ENCODE data around the gene PITPNC1. TPM values are rescaled to one million over a fixed set of nuclear protein-coding genes. Genes with fewer than 3 reads are reported as not detected.
A peak's percentile ranks its signal among the peaks of the same experiment; 100 is the strongest.
"Not testable (repeated sequence)": the region's sequence is repeated elsewhere in the genome, so short reads cannot be mapped to it uniquely, and the experiment has no call there.

The PITPNC1 gene
- total RNA-seq, 1 donor from 2014 or later = 13.0 TPM

DNA sequence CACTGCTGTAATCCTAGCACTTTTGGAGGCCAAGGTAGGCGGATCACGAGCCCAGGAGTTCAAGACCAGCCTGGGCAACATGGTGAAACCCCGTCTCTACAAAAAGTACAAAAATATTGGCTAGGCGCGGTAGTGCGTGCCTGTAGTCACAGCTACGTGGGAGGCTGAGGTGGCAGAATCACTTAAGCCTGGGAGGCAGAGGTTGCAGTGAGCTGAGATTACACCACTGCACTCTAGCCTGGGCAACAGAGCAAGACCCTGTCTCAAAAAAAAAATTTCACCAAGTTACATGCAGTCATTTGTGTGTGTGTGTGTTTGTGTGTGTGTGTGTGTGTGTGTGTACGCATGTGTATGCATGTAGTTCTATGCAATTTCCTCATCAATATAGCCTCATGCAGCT, 325.8 kb downstream of the PITPNC1 start:
- DNase-seq (ENCODE audit: extremely low read depth, low read depth, low spot score) = not testable (repeated sequence)

DNA sequence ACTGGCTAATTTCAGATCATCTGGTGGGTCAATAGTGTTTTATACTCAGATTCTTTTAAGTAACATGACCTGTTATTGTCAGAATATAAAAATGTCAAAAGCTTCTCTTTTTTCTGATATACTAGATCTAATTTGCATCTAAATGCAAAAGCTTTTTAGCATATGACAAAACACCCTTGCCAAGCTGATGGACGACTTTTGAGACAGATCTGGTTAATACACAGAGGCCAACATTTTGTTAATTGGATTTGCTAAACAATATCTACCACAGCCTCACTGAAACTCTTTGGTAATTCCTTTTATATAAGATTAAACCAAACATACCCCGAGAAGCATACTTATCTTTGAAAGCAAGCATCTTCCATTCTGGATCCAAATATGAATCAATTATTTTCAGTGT, 330.4 kb downstream of the PITPNC1 start:
- DNase-seq (ENCODE audit: extremely low read depth, low read depth, low spot score) = no peak

DNA sequence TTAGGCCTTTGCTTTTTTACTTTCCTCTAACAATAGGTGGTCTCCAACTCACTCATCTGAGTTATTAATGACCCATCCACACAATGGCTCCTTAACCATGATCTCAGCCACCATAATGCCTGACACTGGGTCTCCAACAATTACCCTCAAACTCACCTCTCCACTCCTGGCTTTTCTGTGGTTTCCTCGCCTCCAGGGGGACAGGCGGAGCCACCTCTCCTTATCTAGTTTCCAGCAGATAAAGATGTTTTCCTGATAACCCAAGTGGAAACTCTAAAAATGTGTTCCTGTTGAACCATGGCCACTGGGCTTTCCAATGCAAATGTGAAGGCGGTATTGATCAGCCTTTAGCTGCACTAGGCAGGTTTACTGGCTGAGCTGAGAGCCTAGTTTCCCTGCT, 331.3 kb downstream of the PITPNC1 start:
- DNase-seq (ENCODE audit: extremely low read depth, low read depth, low spot score) = no peak

DNA sequence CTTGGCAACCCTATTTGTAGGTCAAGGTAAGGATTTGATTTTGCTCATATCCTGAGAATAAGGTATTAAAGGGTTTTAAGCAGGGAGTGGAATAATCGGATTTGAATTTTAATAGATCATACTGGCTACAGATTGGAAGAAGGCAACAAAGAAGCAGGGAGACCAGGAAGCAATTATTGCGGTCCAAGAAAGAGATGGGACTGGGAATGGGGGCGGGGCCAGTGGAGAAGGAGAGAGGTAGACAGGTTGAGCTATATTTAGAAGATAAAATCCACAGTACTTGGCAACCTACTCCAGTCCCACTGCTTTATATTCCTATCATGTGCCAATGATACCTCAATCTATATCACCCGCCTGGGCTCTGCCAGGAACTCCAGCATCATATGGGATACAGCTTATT, 334.8 kb downstream of the PITPNC1 start:
- no peak for DNase-seq (ENCODE audit: extremely low read depth, low read depth, low spot score)

DNA sequence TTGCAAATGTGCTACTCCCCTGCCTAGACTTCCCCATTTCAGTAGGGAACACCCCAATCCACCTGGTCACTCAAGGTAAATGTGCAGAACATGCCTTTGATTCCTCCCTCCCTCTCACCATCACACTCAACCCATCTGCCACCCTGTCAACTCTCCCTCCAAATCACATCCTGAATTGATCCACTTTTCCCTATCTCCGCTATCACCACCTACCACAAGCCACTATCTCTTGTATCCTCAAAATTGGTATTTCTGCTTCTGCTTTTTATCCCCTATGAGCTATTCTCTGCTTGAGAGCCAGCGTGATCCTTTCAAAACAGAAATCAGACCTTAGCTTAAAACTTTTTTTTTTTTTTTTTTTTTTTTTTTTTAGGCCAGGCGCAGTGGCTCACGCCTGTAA, 335.3 kb downstream of the PITPNC1 start:
- no peak for DNase-seq (ENCODE audit: extremely low read depth, low read depth, low spot score)

DNA sequence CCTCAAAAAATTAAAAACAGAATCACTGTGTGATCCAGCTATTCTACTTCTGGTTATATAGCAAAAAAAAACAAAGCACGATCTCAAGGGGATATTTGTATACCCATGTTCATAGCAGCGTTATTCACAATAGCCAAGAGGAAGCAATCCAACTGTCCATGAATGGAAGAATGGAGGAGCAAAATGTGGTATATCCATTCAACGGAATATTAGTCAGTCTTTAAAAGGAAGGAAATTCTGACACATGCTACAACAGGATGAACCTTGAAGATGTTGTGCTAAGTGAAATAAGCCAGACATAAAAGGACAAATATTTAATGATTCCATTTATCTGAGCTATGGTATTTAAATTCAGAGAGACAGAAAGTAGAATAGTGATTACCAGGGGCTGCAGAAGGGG, 336.1 kb downstream of the PITPNC1 start:
- no peak for DNase-seq (ENCODE audit: extremely low read depth, low read depth, low spot score)

DNA sequence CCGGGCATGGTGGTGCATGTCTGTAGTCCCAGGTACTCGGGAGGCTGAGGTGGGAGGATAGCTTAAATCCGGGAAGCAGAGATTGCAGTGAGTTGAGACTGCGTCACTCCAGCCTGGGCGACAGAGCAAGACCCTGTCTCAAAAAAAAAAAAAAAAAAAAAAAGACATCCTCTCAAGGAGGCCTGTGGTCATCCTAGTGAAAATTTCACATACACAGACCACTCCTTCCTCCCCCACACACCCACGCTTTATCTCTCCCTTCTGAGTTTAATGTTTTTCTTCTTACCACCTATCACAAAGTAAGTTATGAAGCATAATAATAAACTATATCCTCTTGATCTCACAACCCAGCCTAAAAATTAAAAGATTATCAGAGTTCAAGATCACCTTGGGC, 339.3 kb downstream of the PITPNC1 start:
- no peak for DNase-seq (ENCODE audit: extremely low read depth, low read depth, low spot score)

DNA sequence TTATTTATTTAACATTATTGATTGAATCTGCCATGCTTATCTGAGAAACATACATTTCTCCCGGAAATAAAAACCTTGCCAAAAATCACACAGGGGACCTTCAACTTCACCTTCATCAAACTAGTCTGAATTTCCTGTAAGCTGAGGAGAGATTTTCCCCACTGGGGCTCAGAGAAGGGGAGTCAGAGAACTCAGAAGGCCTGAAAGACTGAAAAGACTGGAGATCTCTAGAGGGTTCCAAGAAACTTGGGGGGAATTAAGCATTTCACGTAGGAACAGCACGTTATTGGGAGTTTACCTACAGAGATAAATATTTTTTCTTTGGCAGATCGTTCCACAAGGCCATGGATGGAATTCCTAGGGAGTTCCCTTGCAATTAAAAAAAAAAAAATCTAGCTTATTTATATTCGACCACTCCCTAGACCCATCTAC, 340.1 kb downstream of the PITPNC1 start:
- DNase-seq (ENCODE audit: extremely low read depth, low read depth, low spot score) = no peak

DNA sequence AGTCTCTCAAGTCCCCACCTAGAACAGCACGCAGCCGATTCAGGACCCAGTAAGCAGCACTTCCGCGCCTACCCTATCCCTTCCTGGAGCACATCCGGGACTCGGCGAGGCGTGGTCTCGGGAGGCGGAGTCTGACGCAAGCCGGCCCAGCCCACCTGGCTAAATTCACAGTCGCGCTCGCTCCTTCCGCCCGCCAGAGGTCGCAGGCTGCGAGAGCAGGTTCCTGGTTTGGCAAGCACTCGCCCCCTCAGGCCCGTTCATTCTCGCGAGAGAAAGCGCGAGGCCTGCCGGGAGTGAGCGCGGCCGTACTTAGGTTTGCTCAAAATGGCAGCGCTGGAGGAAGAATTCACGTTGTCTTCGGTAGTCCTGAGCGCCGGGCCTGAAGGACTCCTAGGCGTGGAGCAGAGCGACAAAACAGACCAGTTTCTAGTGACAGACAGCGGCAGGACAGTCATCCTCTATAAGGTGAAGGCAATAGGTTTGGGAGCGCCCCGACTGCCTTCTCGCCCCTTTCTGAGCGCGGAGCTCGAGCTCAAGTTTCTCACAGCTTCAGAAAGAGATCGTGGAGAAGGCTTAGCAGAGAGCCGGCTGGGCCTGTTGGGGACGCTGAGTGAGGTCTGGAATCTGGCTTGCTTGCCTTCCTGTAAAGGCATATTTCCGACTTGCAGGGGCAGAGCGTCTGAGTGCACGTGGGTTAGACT, 340.7 kb downstream of the PITPNC1 start, which contains the start of gene NOL11:
TSS of gene NOL11 (plus strand) at position 313 of the 701 bp plus-strand sequence. CDS start at position 325, 12 bp downstream.
- peak; percentile 88 for DNase-seq (ENCODE audit: extremely low read depth, low read depth, low spot score)

DNA sequence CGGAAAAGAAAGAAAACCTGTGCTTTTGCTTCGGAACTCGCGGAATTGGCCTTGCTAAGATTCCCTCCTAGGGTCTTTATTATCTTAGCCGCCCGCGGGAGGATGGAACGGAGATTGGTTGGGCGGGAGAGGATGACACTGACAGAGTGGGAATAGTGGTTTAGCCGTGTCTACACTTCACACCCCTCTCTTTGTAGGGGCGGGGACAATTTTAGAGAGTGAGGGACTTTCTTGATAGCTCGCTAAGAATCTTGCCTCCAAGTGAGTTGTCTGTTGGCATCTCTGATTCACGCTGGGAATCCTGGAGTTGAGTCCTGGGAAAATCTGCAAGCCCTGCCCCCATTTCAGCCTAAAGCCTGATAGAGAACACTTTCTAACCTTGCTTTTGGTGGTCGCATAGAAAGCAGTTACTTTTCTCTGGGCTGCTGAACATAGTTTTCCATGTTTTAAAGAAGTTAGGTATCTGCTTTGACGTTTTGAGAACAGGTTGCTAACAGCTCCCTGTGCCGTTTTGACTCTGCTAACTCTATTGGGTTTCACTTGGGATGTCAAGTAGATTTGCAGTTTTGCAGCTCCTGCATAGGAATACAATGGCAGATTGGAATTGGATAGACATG, 341.4 kb downstream of the PITPNC1 start:
- DNase-seq (ENCODE audit: extremely low read depth, low read depth, low spot score) = no peak

DNA sequence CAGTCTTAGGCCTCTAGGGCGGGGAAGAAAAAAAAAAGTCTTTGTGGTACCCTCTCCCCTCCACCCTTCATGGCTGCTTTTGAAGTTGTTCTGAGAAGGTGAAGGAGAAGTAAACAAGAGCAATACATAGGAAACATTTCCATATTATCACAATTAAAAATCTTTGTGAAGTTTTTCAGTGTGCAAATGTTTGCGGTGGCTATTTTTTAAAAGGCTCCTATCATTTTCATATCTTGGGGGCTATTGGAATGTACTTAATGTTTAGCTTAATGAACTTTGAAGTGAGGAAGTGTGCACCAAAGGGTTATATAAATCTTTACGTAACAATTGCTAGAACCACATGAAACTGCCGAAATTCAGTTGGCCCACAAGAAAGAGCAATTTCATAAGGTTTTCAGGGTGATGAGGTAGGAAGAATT, 348.3 kb downstream of the PITPNC1 start:
- no peak for DNase-seq (ENCODE audit: extremely low read depth, low read depth, low spot score)

DNA sequence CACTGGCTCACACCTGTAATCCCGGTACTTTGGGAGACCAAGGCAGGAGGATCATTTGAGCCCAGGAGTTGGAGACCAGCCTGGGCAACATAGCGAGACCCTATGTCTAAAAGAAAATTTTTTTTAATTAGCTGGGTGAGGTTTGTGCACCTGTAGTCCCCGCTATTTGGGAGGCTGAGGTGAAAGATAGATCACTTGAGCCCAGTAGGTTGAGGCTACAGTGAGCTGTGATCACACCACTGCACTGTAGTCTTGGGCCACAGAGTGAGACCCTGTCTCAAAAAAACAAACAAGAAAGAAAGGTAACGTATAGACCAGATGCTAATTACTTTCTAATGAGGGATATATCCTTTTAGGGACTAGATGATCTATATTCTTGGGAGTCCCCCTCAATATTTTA, 348.7 kb downstream of the PITPNC1 start:
- no peak for DNase-seq (ENCODE audit: extremely low read depth, low read depth, low spot score)

DNA sequence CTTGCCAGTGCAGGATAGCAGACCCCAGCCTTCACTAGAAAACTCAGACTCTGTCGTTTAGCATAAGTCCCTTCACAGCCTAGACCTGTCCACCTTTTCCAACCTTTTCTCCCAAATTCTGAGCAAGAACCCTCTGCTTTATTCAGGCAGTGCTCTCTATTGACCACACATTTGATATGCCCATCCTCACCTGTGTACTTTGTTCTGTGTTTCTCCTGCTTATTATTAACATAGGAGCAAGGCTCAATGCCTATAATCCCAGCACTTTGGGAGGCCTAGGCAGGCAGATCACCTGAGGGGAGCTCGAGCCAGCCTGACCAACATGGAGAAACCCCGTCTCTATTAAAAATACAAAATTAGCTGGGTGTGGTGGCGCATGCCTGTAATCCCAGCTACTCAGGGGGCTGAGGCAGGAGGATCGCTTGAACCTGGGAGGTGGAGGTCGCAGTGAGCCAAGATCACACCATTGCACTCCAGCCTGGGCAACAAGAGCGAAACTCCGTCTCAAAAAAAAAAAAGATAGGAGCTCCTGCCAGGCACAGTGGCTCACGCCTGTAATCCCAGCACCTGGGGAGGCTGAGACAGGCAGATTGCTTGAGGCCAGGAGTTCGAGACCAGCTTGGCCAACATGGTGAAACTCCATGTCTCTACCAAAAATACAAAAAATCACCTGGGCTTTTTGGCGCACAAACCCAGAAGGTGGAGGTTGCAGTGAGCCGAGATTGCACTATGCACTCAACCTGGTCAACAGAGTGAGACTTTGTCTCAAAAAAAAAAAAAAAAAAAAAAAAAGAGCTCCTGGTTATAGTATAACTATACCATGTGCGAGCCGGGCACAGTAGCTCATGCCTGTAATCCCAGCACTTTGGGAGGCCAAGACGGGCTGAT, 350.3 kb downstream of the PITPNC1 start:
- not testable (repeated sequence) for DNase-seq (ENCODE audit: extremely low read depth, low read depth, low spot score)

DNA sequence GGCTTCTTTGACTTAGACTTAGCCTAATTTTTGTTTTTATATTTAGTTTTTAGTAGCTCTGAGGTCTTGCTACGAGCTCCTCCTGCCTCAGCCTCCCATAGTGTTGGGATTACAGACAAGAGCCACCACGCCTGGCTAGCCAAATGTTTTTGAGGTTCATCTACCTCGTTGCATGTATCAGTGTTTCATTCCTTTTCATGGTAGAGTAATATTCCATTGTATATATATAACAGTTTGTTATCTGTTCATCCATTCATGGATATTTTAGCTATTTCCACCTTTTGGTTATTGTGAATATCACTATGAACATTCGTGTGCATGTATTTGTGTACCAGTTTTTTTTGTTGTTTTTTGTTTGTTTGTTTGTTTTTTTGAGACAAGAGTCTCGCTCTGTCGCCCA, 352.8 kb downstream of the PITPNC1 start:
- no peak for DNase-seq (ENCODE audit: extremely low read depth, low read depth, low spot score)

DNA sequence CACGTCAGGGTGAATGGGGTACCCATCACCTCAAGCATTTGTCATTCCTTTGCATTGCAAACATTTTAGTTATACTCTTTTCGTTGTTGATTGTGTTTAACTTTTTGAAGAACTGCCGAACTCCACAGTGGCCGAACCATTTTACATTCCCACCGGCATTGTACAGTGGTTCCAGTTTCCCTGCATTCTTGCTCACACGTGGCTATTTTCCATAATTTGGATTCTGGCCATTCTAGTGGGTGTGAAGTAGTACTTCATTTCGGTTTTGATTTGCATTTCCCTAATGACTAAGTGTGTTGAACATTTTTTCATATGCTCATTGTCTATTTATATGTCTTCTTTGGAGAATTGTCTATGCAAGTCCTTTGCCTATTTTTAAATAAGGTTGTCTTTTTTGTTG, 353.6 kb downstream of the PITPNC1 start:
- DNase-seq (ENCODE audit: extremely low read depth, low read depth, low spot score) = no peak

DNA sequence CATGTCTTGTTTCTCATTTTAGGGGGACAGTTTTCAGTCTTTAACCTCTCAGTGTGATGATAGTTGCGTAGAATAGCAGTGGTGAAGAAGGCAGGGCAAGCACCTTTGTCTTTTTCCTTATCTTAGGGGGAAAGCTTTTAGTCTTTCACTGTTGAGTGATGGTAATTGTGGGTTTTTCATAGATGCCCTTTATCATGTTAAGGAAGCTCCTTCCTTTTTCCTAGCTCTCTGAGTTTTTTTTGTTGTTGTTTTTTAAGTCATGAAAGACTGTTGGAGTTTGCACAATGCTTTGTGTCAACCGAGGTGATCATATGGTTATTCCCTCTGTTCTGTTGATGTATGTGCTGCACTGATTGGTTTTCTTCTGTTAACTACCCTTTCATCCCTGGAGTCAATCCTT, 356.4 kb downstream of the PITPNC1 start:
- DNase-seq (ENCODE audit: extremely low read depth, low read depth, low spot score) = no peak

DNA sequence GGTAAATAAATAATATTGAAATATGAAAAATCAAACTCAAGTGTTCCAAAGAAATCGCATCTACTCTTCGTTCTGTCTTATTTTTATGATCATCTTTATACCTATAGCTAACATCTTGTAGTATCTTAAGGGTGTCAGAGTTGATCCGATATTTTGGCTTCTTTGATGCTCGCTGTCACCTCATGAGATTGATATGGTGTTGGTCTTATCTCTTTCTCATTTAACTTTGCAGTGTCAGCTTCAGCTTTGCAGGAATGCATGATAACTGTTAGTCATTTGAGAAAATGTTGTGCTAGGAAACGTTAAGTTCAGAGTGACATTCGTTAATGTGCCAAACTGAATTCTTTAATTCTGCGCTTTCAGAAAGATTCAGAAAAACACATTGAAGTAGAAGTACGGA, 360.1 kb downstream of the PITPNC1 start:
- no peak for DNase-seq (ENCODE audit: extremely low read depth, low read depth, low spot score)

DNA sequence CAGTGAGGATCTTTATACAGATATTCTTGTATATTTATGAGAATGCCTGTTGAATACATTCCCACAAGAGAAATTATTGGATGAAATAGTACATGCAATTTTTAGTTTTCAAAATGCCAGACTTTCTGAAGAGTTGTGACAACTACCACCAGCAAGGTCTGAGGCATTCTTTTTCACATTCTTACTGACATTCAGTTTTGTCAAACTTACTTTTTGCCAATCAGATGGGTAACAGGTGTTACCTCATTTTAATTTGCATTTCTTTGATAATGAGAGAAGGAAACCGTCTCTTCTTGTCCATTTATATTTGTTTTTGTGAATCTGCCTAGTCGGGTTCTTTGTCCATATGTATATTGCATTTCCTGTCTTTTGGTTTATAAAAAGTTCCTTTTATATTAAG, 364.9 kb downstream of the PITPNC1 start:
- no peak for DNase-seq (ENCODE audit: extremely low read depth, low read depth, low spot score)

Measured in glomerular endothelial cell (primary cell).